NCI-H1048 (cell line): ENCODE data around the gene AGMAT.
A peak's percentile ranks its signal among the peaks of the same experiment; 100 is the strongest.

Experiments
- DNase-seq: peaks from one replicate; lab custom pipeline; 2025; lab: John Stamatoyannopoulos, UW

Gene AGMAT

GRCh38 chr1:15524283-15525049, 60.4 kb downstream of the AGMAT start:
- DNase-seq: peak; percentile 99

GRCh38 chr1:15524021-15524282, 60.9 kb downstream of the AGMAT start, which contains the start of gene CASP9:
Gene CASP9, minus strand, starts transcription at chr1:15524215. Its CDS starts 15 bp downstream, at chr1:15524200.
- no peak for DNase-seq

GRCh38 chr1:15523104-15524020, 61.5 kb downstream of the AGMAT start:
- DNase-seq: no peak

- no peak for DNase-seq
Observed at GRCh38 chr1:15522551-15522950, 62.3 kb downstream of the AGMAT start.
